GM21447 (cell line): ENCODE measurements around the gene PHETA1.

Experiments
- ATAC-seq: cut with Tn5 transposase; IDR thresholded peaks from one replicate; pipeline ENCODE4 v1.9.1; 2021; ENCODE audit not compliant: unreplicated experiment

Gene PHETA1

GRCh38 chr12:111327474-111327873 lies 41.4 kb downstream of the PHETA1 start:
- ATAC-seq, result no peak

GRCh38 chr12:111322336-111323250 lies 46.3 kb downstream of the PHETA1 start:
- no peak for ATAC-seq

- no peak for ATAC-seq
Measured at GRCh38 chr12:111321317-111321716, 47.6 kb downstream of the PHETA1 start.

GRCh38 chr12:111320258-111321050 lies 48.4 kb downstream of the PHETA1 start:
- no peak for ATAC-seq

- ATAC-seq, result no peak
Measured at GRCh38 chr12:111319600-111320257, 49.2 kb downstream of the PHETA1 start.

- ATAC-seq, result no peak
Measured at GRCh38 chr12:111318450-111318849, 50.4 kb downstream of the PHETA1 start.

- ATAC-seq, result no peak
Measured at GRCh38 chr12:111316671-111317070, 52.2 kb downstream of the PHETA1 start.

- ATAC-seq, result no peak
Measured at GRCh38 chr12:111314953-111315539, 53.8 kb downstream of the PHETA1 start.

GRCh38 chr12:111313833-111314259 lies 55.0 kb downstream of the PHETA1 start:
- no peak for ATAC-seq

- ATAC-seq, result no peak
Measured at GRCh38 chr12:111312708-111313107, 56.2 kb downstream of the PHETA1 start.

- no peak for ATAC-seq
Measured at GRCh38 chr12:111312016-111312415, 56.9 kb downstream of the PHETA1 start.

- ATAC-seq, result no peak
Measured at GRCh38 chr12:111311011-111311410, 57.9 kb downstream of the PHETA1 start.
